Keratinocyte (primary cell): ENCODE results near the gene ITGA6. TPM values are rescaled to one million over a fixed set of nuclear protein-coding genes. Genes with fewer than 3 reads are reported as not detected.

Source experiments
- DNase-seq: peaks from one replicate; pipeline ENCODE4 v3.0.0-alpha.2; 2011; ENCODE audit warnings: low read depth, missing footprints, low spot score
- FAIRE-seq: peaks from 2 replicates; lab custom pipeline; 2011; peaks lifted over from hg19 to GRCh38; lab: Jason Lieb, UNC
- H2AFZ ChIP-seq: 2 replicates; pipeline ENCODE4 v1.6.0; 2012; ENCODE audit warnings: low read length, control low read depth, inconsistent platforms; ENCODE audit not compliant: control insufficient read depth
- H3K27ac ChIP-seq: 2 replicates; pipeline ENCODE4 v1.5.1; 2011; ENCODE audit warnings: low read length; ENCODE audit not compliant: control insufficient read depth, insufficient read depth
- H3K27me3 ChIP-seq: 3 replicates; pipeline ENCODE4 v1.6.0; 2011; ENCODE audit warnings: low read length; ENCODE audit not compliant: control insufficient read depth, insufficient read depth; ENCODE audit errors: extremely low read depth
- H3K36me3 ChIP-seq, 2 experiments: 2 replicates in 1 of 2; 3 replicates in 1 of 2; pipeline ENCODE4 v1.5.1; 2011; ENCODE audit warnings: low read length in 2 of 2, mild to moderate bottlenecking in 1 of 2; ENCODE audit not compliant: control insufficient read depth in 2 of 2, insufficient read depth in 2 of 2; ENCODE audit errors: extremely low read depth in 1 of 2
- H3K4me1 ChIP-seq: 3 replicates; pipeline ENCODE4 v1.5.1; 2011; ENCODE audit warnings: low read length; ENCODE audit not compliant: control insufficient read depth, insufficient read depth; ENCODE audit errors: extremely low read depth
- H3K4me2 ChIP-seq: 3 replicates; pipeline ENCODE4 v1.6.0; 2011; ENCODE audit warnings: low read depth, low read length; ENCODE audit not compliant: control insufficient read depth, insufficient read depth; ENCODE audit errors: extremely low read depth
- H3K4me3 ChIP-seq, 3 experiments: fragments of 200-600 bp in 1 of 3; sonication (generic) in 1 of 3; 2 replicates in 2 of 3; 3 replicates in 1 of 3; pipeline ENCODE4 v1.5.1; 2011 to 2016; ENCODE audit warnings: low read length in 3 of 3, mild to moderate bottlenecking in 3 of 3, control low read depth in 2 of 3, inconsistent platforms in 1 of 3, low read depth in 1 of 3, mixed read lengths in 1 of 3, mixed run types in 1 of 3, moderate library complexity in 1 of 3; ENCODE audit not compliant: control insufficient read depth in 2 of 3, insufficient read depth in 2 of 3; ENCODE audit errors: extremely low read depth in 1 of 3
- H3K79me2 ChIP-seq: 2 replicates; pipeline ENCODE4 v1.6.0; 2012; ENCODE audit warnings: low read length; ENCODE audit not compliant: control insufficient read depth, insufficient read depth
- H3K9ac ChIP-seq: 3 replicates; pipeline ENCODE4 v1.6.0; 2011; ENCODE audit warnings: low read length; ENCODE audit not compliant: control insufficient read depth, insufficient read depth; ENCODE audit errors: extremely low read depth
- H3K9me1 ChIP-seq: 3 replicates; pipeline ENCODE4 v1.6.0; 2011; ENCODE audit warnings: low read length; ENCODE audit not compliant: control insufficient read depth, insufficient read depth; ENCODE audit errors: extremely low read depth
- H3K9me3 ChIP-seq: 2 replicates; pipeline ENCODE4 v1.5.1; 2012; ENCODE audit warnings: low read depth, low read length; ENCODE audit not compliant: control insufficient read depth
- H4K20me1 ChIP-seq: 3 replicates; pipeline ENCODE4 v1.6.0; 2011; ENCODE audit warnings: low read length; ENCODE audit not compliant: control insufficient read depth, insufficient read depth; ENCODE audit errors: extremely low read depth
- EZH2 ChIP-seq: IDR thresholded peaks from one replicate; pipeline ENCODE4 v1.6.1; 2012; ENCODE audit warnings: inconsistent platforms, mild to moderate bottlenecking, low read length, moderate library complexity
- dilution Hi-C: fragments of 300-500 bp; cut with MboI; formaldehyde crosslinking; loops from one replicate; pipeline ENCODE4 v1.7.0; 2020; ENCODE audit warnings: low sequenced_read_pairs; ENCODE audit not compliant: extremely low pct_ligation_motif_present
- polyA plus RNA-seq, 5 experiments: library from polyadenylated mRNA; depleted of rRNA in 3 of 5; stranded (reverse) in 3 of 5; stranded (forward) in 1 of 5; unstranded in 1 of 5; fragments of >200 nt; gene quantifications; 1 replicate in 1 of 5; 2 replicates in 3 of 5; 3 replicates in 1 of 5; pipeline versions ENCODE4 v1.2.1 to v1.2.3, GENCODE V29; 2011 to 2012; ENCODE audit warnings: missing spikeins in 2 of 5, low read depth in 1 of 5, low replicate concordance in 1 of 5
- TF ChIP-seq, protein P1 (sequence below), 3 experiments: IDR thresholded peaks in 1 of 3; conservative IDR thresholded peaks in 1 of 3; optimal IDR thresholded peaks in 1 of 3; 2 replicates in 2 of 3; 3 replicates in 1 of 3; pipeline versions ENCODE3 to v1.5.1; 2011; ENCODE audit warnings: low read length in 3 of 3, mild to moderate bottlenecking in 3 of 3, moderate library complexity in 2 of 3, control low read depth in 1 of 3, inconsistent platforms in 1 of 3; ENCODE audit not compliant: insufficient read depth in 2 of 3; ENCODE audit errors: extremely low read depth in 1 of 3

The ITGA6 gene
- polyA plus RNA-seq, 1 donor (not counting 4 experiments of a cell fraction or from before 2014, with no cell fraction given), result 441 TPM

DNA sequence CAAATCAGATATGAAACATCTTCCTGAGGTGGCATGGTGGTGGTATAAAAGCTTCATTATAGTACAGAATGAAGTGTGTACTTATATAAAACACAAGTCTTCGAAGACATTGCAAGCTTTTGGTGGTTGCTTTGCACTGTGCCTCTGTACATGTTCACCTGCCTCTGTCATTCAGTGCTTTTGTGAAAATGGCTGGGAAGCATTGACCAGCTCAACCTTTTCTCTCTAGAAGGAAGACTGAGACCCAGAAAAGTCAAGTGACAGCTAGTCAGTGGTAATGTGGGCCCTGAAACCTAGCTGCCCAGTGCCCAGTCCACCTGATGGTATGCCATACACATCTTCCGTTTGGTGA is 12.1 kb downstream of the ITGA6 start:
- FAIRE-seq (no peak), DNase-seq (no peak)
- no peaks in the 10 kb centered on the region for H3K9me3 ChIP-seq
- peaks cover 4 to 41% of the 10 kb centered on the region in 2 experiments for H3K36me3 ChIP-seq
- H4K20me1 ChIP-seq, result peaks cover 2% of the 10 kb centered on the region
- no peaks in the 10 kb centered on the region for H3K27me3 ChIP-seq
- peaks cover 90% of the 10 kb centered on the region for H3K79me2 ChIP-seq
- TF ChIP-seq EZH2, result no peak
- TF ChIP-seq, protein P1, sequence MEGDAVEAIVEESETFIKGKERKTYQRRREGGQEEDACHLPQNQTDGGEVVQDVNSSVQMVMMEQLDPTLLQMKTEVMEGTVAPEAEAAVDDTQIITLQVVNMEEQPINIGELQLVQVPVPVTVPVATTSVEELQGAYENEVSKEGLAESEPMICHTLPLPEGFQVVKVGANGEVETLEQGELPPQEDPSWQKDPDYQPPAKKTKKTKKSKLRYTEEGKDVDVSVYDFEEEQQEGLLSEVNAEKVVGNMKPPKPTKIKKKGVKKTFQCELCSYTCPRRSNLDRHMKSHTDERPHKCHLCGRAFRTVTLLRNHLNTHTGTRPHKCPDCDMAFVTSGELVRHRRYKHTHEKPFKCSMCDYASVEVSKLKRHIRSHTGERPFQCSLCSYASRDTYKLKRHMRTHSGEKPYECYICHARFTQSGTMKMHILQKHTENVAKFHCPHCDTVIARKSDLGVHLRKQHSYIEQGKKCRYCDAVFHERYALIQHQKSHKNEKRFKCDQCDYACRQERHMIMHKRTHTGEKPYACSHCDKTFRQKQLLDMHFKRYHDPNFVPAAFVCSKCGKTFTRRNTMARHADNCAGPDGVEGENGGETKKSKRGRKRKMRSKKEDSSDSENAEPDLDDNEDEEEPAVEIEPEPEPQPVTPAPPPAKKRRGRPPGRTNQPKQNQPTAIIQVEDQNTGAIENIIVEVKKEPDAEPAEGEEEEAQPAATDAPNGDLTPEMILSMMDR (optimal IDR thresholded peaks at IDR 0.05 in 1 of 3, IDR thresholded peaks at IDR 0.05 in 1 of 3, conservative IDR thresholded peaks at IDR 0.05 in 1 of 3; ENCODE audit: extremely low read depth in 1 of 3, insufficient read depth in 2 of 3, low read length in 3 of 3), result no peak
- H3K4me2 ChIP-seq, result peak overlapping the region; percentile 84
- H3K4me3 ChIP-seq, result peak overlapping the region in 2 of 3 experiments; percentile 36 to 47
- H3K9me1 ChIP-seq, result no peaks in the 10 kb centered on the region
- peaks cover 97% of the 10 kb centered on the region for H3K4me1 ChIP-seq
- H3K27ac ChIP-seq, result peak overlapping the region; percentile 99
- peak overlapping the region; percentile 82 for H3K9ac ChIP-seq
- dilution Hi-C loops, result no loop called here
- no peak overlapping the region for H2AFZ ChIP-seq

DNA sequence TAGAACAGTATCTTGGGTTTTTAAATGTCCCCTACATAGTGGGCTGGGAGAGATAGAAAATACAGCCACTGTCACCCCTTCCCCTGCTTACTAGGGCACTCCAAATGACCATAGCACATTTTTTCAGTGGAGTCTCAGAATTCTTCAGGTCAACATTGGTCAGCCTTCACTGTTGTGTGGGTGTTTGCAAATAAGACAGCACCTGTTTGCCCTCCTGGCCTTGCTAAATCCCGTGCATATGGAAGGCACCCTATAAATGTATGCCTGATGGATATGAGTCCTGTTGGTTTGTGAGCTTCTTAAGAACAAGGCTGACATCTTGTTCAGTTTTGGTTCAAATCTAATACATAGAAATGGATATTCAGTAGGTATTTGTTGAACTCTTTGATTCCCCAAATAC is 12.5 kb downstream of the ITGA6 start:
- TF ChIP-seq, protein P1 (optimal IDR thresholded peaks at IDR 0.05 in 1 of 3, IDR thresholded peaks at IDR 0.05 in 1 of 3, conservative IDR thresholded peaks at IDR 0.05 in 1 of 3; ENCODE audit: extremely low read depth in 1 of 3, insufficient read depth in 2 of 3, low read length in 3 of 3), result no peak
- no peak for TF ChIP-seq EZH2
- H2AFZ ChIP-seq, result no peak overlapping the region
- peaks cover 2% of the 10 kb centered on the region for H4K20me1 ChIP-seq
- H3K27ac ChIP-seq, result peak overlapping the region; percentile 99
- no peak for DNase-seq
- H3K79me2 ChIP-seq, result peaks cover 90% of the 10 kb centered on the region
- H3K4me3 ChIP-seq, result peak overlapping the region in 1 of 3 experiments; percentile 47
- FAIRE-seq, result no peak
- no peaks in the 10 kb centered on the region for H3K9me3 ChIP-seq
- dilution Hi-C loops, result no loop called here
- H3K9ac ChIP-seq, result peak overlapping the region; percentile 82
- no peaks in the 10 kb centered on the region for H3K9me1 ChIP-seq
- H3K4me1 ChIP-seq, result peaks cover 97% of the 10 kb centered on the region
- H3K4me2 ChIP-seq, result peak overlapping the region; percentile 84
- H3K27me3 ChIP-seq, result no peaks in the 10 kb centered on the region
- H3K36me3 ChIP-seq, result peaks cover 4 to 37% of the 10 kb centered on the region in 2 experiments
